Activated CD4-positive, alpha-beta T cell treated with anti-CD3 and anti-CD28 coated beads, Interleukin-2, amount 50 U/mL, for 24 hours (primary cell): ENCODE results near the gene ASCL2.
"Not testable (repeated sequence)": the region's sequence is repeated elsewhere in the genome, so short reads cannot be mapped to it uniquely, and the experiment has no call there.

Experiments
- DNase-seq, 2 donors: peaks; one replicate each; pipeline ENCODE4 v3.0.0-alpha.2; 2020; ENCODE audit warnings: low read depth in 1 of 2, low spot score in 1 of 2

ASCL2 gene

GRCh38 chr11:2298795-2299761 is 28.7 kb upstream of the ASCL2 start:
- no peak for DNase-seq

GRCh38 chr11:2298131-2298794 is 27.9 kb upstream of the ASCL2 start:
- no peak for DNase-seq

GRCh38 chr11:2297623-2298030 is 27.2 kb upstream of the ASCL2 start:
- no peak for DNase-seq

- DNase-seq, result no peak
Observed at GRCh38 chr11:2296913-2297622, 26.7 kb upstream of the ASCL2 start.

- DNase-seq, result no peak
Observed at GRCh38 chr11:2295971-2296912, 25.9 kb upstream of the ASCL2 start.

- no peak for DNase-seq
Observed at GRCh38 chr11:2294926-2295290, 24.5 kb upstream of the ASCL2 start.

- DNase-seq, result no peak
Observed at GRCh38 chr11:2293984-2294925, 23.9 kb upstream of the ASCL2 start.

GRCh38 chr11:2293531-2293971 is 23.2 kb upstream of the ASCL2 start:
- no peak for DNase-seq

GRCh38 chr11:2290351-2290841 is 20.0 kb upstream of the ASCL2 start:
- no peak for DNase-seq

GRCh38 chr11:2289859-2290258 is 19.5 kb upstream of the ASCL2 start:
- DNase-seq, result no peak

- DNase-seq, result no peak
Observed at GRCh38 chr11:2289350-2289749, 19.0 kb upstream of the ASCL2 start.

- DNase-seq, result no peak
Observed at GRCh38 chr11:2287091-2287490, 16.7 kb upstream of the ASCL2 start.

GRCh38 chr11:2286350-2286749 is 16.0 kb upstream of the ASCL2 start:
- DNase-seq, result not testable (repeated sequence)

- DNase-seq, result no peak
Observed at GRCh38 chr11:2280208-2280607, 9.8 kb upstream of the ASCL2 start.

- DNase-seq, result no peak
Observed at GRCh38 chr11:2277933-2278523, 7.6 kb upstream of the ASCL2 start.

- DNase-seq, result no peak
Observed at GRCh38 chr11:2277008-2277346, 6.6 kb upstream of the ASCL2 start.

- no peak for DNase-seq
Observed at GRCh38 chr11:2276280-2277007, 6.1 kb upstream of the ASCL2 start.
